Trophoblast cell (in vitro differentiated cells and primary cell): Measurements from ENCODE around the gene WNK1. TPM values are rescaled to one million over a fixed set of nuclear protein-coding genes. Genes with fewer than 3 reads are reported as not detected.
A peak's percentile ranks its signal among the peaks of the same experiment; 100 is the strongest.
"Not testable (repeated sequence)": the region's sequence is repeated elsewhere in the genome, so short reads cannot be mapped to it uniquely, and the experiment has no call there.

Experiments
- DNase-seq, 2 donors: peaks; one replicate each; pipeline ENCODE4 v3.0.0-alpha.2; 2016
- H2AFZ ChIP-seq: 2 replicates; pipeline ENCODE4 v1.6.1; 2013; ENCODE audit warnings: low read length, moderate library complexity, mild to moderate bottlenecking; ENCODE audit not compliant: insufficient read depth, poor library complexity
- H2AK5ac ChIP-seq: 2 replicates; pipeline ENCODE4 v1.6.1; 2013; ENCODE audit warnings: mild to moderate bottlenecking, low read length
- H2BK120ac ChIP-seq: 2 replicates; pipeline ENCODE4 v1.6.1; 2013; ENCODE audit warnings: low read length, mild to moderate bottlenecking, moderate library complexity; ENCODE audit not compliant: insufficient read depth, poor library complexity
- H2BK12ac ChIP-seq: 2 replicates; pipeline ENCODE4 v1.6.1; 2013; ENCODE audit warnings: mild to moderate bottlenecking, low read length, moderate library complexity
- H2BK5ac ChIP-seq: 2 replicates; pipeline ENCODE4 v1.6.1; 2013; ENCODE audit warnings: low read length, low read depth, moderate library complexity, mild to moderate bottlenecking; ENCODE audit not compliant: poor library complexity
- H3K14ac ChIP-seq: 2 replicates; pipeline ENCODE4 v1.6.1; 2013; ENCODE audit warnings: mild to moderate bottlenecking, low read length
- H3K18ac ChIP-seq: 2 replicates; pipeline ENCODE4 v1.6.1; 2013; ENCODE audit warnings: mild to moderate bottlenecking, low read length
- H3K23ac ChIP-seq: 2 replicates; pipeline ENCODE4 v1.6.1; 2013; ENCODE audit warnings: low read length
- H3K27ac ChIP-seq: 2 replicates; pipeline ENCODE4 v1.5.1; 2013; ENCODE audit warnings: low read depth, mild to moderate bottlenecking, inconsistent platforms, low read length, moderate library complexity
- H3K27me3 ChIP-seq: 2 replicates; pipeline ENCODE4 v1.6.1; 2013; ENCODE audit warnings: inconsistent platforms, mild to moderate bottlenecking, low read length, moderate library complexity; ENCODE audit not compliant: insufficient read depth
- H3K36me3 ChIP-seq, 2 experiments: 1 replicate in 1 of 2; 2 replicates in 1 of 2; pipeline ENCODE4 v1.6.1; 2013; ENCODE audit warnings: low read length in 2 of 2, mild to moderate bottlenecking in 2 of 2, moderate library complexity in 1 of 2; ENCODE audit not compliant: insufficient read depth in 2 of 2, control insufficient read depth in 1 of 2
- H3K4ac ChIP-seq: 2 replicates; pipeline ENCODE4 v1.6.1; 2013; ENCODE audit warnings: low read depth, mild to moderate bottlenecking, low read length, moderate library complexity
- H3K4me1 ChIP-seq, 2 experiments: 1 replicate in 1 of 2; 2 replicates in 1 of 2; pipeline ENCODE4 v1.6.1; 2013; ENCODE audit warnings: low read length in 2 of 2, mild to moderate bottlenecking in 2 of 2, moderate library complexity in 1 of 2; ENCODE audit not compliant: insufficient read depth in 2 of 2, control insufficient read depth in 1 of 2
- H3K4me2 ChIP-seq: 2 replicates; pipeline ENCODE4 v1.6.1; 2013; ENCODE audit warnings: inconsistent platforms, mild to moderate bottlenecking, low read length, moderate library complexity
- H3K4me3 ChIP-seq: 2 replicates; pipeline ENCODE4 v1.5.1; 2013; ENCODE audit warnings: mild to moderate bottlenecking, low read depth, low read length, inconsistent platforms
- H3K79me1 ChIP-seq: one replicate; pipeline ENCODE4 v1.6.1; 2013; ENCODE audit warnings: low read length
- H3K79me2 ChIP-seq: 2 replicates; pipeline ENCODE4 v1.6.1; 2013; ENCODE audit warnings: low read length, mild to moderate bottlenecking; ENCODE audit not compliant: control insufficient read depth, insufficient read depth, poor library complexity
- H3K9ac ChIP-seq: 2 replicates; pipeline ENCODE4 v1.6.1; 2013; ENCODE audit warnings: mild to moderate bottlenecking, low read length
- H3K9me3 ChIP-seq: 2 replicates; pipeline ENCODE4 v1.6.1; 2013; ENCODE audit warnings: low read depth, mild to moderate bottlenecking, control low read depth, inconsistent platforms, low read length; ENCODE audit not compliant: insufficient read depth
- H4K12ac ChIP-seq: 2 replicates; pipeline ENCODE4 v1.6.1; 2013; ENCODE audit warnings: low read depth, mild to moderate bottlenecking, low read length, moderate library complexity
- H4K8ac ChIP-seq: 2 replicates; pipeline ENCODE4 v1.6.1; 2013; ENCODE audit warnings: low read depth, mild to moderate bottlenecking, low read length, moderate library complexity
- H4K91ac ChIP-seq: one replicate; pipeline ENCODE4 v1.6.1; 2013; ENCODE audit warnings: low read depth, mild to moderate bottlenecking, low read length, moderate library complexity
- WGBS: extraction: QIAGEN DNeasy Blood & Tissue Kit; methylation state at CpG from one replicate; pipeline ENCODE4 v1.1.7; 2013; ENCODE audit warnings: missing lambda C conversion rate; ENCODE audit not compliant: insufficient read length, insufficient coverage; ENCODE audit errors: extremely low coverage; 5-methylcytosine and 5-hydroxymethylcytosine counted together
- polyA plus RNA-seq: library from polyadenylated mRNA; stranded (reverse); fragments of 200-250 nt; gene quantifications from 2 replicates; pipeline ENCODE4 v1.2.3, GENCODE V29; 2013

WNK1 gene
- 67.0 and 67.8 TPM in 2 replicates for polyA plus RNA-seq

- Histone ChIP-seq H3K18ac (peak within 1 kb of the TSS; percentile 100), H3K4me1 (peaks cover 2 to 7% of the 10 kb centered on the region in 2 experiments), H3K4me2 (peak within 1 kb of the TSS; percentile 95), H3K14ac (peak within 1 kb of the TSS; percentile 92), H3K79me2 (peaks cover 22% of the 10 kb centered on the region), H3K4me3 (peak within 1 kb of the TSS; percentile 99), H4K91ac (peak within 1 kb of the TSS; percentile 85), H3K27me3 (no peaks in the 10 kb centered on the region), H3K4ac (peak within 1 kb of the TSS; percentile 96), H4K8ac (peak within 1 kb of the TSS; percentile 92), H2AFZ (peak within 1 kb of the TSS; percentile 79), H3K9ac (peak within 1 kb of the TSS; percentile 92), H2BK12ac (peak within 1 kb of the TSS; percentile 50), H3K79me1 (peaks cover 20% of the 10 kb centered on the region), H3K23ac (no peak within 1 kb of the TSS), H3K9me3 (peaks cover 2% of the 10 kb centered on the region), H2AK5ac (peak within 1 kb of the TSS; percentile 98), H4K12ac (peak within 1 kb of the TSS; percentile 83), H3K36me3 (no peaks in the 10 kb centered on the region), H3K27ac (peak within 1 kb of the TSS; percentile 95), H2BK5ac (peak within 1 kb of the TSS; percentile 92), H2BK120ac (peak within 1 kb of the TSS; percentile 93)
- no CpG with 5 or more reads among the region's 41 CpGs for WGBS
- DNase-seq, result peak; percentile 98 to 99
Observed at GRCh38 chr12:751999-752694, at the start of gene WNK1. WNK1 (plus strand) TSS chr12:752579; CDS start chr12:753566, 987 bp downstream.

GRCh38 chr12:704516-705242 lies 47.7 kb upstream of the WNK1 start:
- Histone ChIP-seq H3K4me3 (no peak overlapping the region), H3K4me1 (no peaks in the 10 kb centered on the region), H3K23ac (no peak overlapping the region), H3K79me1 (no peaks in the 10 kb centered on the region), H3K27ac (no peak overlapping the region), H4K12ac (no peak overlapping the region), H2AK5ac (no peak overlapping the region), H3K14ac (no peak overlapping the region), H3K4ac (no peak overlapping the region), H2BK120ac (no peak overlapping the region), H2BK5ac (no peak overlapping the region), H3K27me3 (no peaks in the 10 kb centered on the region), H3K9ac (no peak overlapping the region), H3K79me2 (no peaks in the 10 kb centered on the region), H3K9me3 (no peaks in the 10 kb centered on the region), H4K8ac (no peak overlapping the region), H4K91ac (no peak overlapping the region), H3K4me2 (no peak overlapping the region), H2BK12ac (no peak overlapping the region), H3K18ac (no peak overlapping the region), H3K36me3 (no peaks in the 10 kb centered on the region), H2AFZ (no peak overlapping the region)
- WGBS, result no CpG with 5 or more reads among the region's 5 CpGs
- DNase-seq, result no peak

GRCh38 chr12:708084-708483 lies 44.3 kb upstream of the WNK1 start:
- no CpG with 5 or more reads among the region's 3 CpGs for WGBS

GRCh38 chr12:709455-710020 lies 42.8 kb upstream of the WNK1 start:
- Histone ChIP-seq H3K14ac (no peak overlapping the region), H3K18ac (no peak overlapping the region), H3K23ac (no peak overlapping the region), H4K8ac (no peak overlapping the region), H4K91ac (no peak overlapping the region), H2BK12ac (no peak overlapping the region), H3K79me2 (no peaks in the 10 kb centered on the region), H3K27ac (no peak overlapping the region), H3K36me3 (no peaks in the 10 kb centered on the region), H3K4ac (no peak overlapping the region), H3K79me1 (no peaks in the 10 kb centered on the region), H3K27me3 (no peaks in the 10 kb centered on the region), H2AFZ (no peak overlapping the region), H3K4me2 (no peak overlapping the region), H2BK5ac (no peak overlapping the region), H3K9ac (no peak overlapping the region), H2BK120ac (no peak overlapping the region), H2AK5ac (no peak overlapping the region), H3K4me1 (no peaks in the 10 kb centered on the region), H3K9me3 (no peaks in the 10 kb centered on the region), H4K12ac (no peak overlapping the region), H3K4me3 (no peak overlapping the region)
- WGBS, result no CpG with 5 or more reads among the region's 7 CpGs
- no peak for DNase-seq

More at GRCh38 chr12:708084-708483, 44.3 kb upstream of the WNK1 start:
- H3K14ac ChIP-seq, H4K91ac ChIP-seq, H3K23ac ChIP-seq, H4K8ac ChIP-seq, H3K9ac ChIP-seq, H4K12ac ChIP-seq, H3K9me3 ChIP-seq, H3K4ac ChIP-seq, H3K36me3 ChIP-seq, H2BK120ac ChIP-seq, H2BK5ac ChIP-seq, H3K27me3 ChIP-seq, H2BK12ac ChIP-seq, H3K79me2 ChIP-seq, H3K4me3 ChIP-seq, H3K18ac ChIP-seq, H2AFZ ChIP-seq, H3K27ac ChIP-seq, H3K79me1 ChIP-seq, DNase-seq, H3K4me1 ChIP-seq, H3K4me2 ChIP-seq, H2AK5ac ChIP-seq: not testable (repeated sequence)
